ENCODE data around the gene RNF215. TPM values are rescaled to one million over a fixed set of nuclear protein-coding genes. Genes with fewer than 3 reads are reported as not detected.

The RNF215 gene
- total and polyA plus RNA-seq, 8 donors = 6.0 to 13.9 (median 9.4) TPM

GRCh38 chr22:30414525-30415047 lies 27.4 kb upstream of the RNF215 start:
- no peak overlapping the region for H3K4me3 ChIP-seq
- no peak for TF ChIP-seq CTCF (IDR thresholded peaks at IDR 0.05)
- peaks cover 0 to 4% (median 0%) of the 10 kb centered on the region in 3 donors for H3K36me3 ChIP-seq
- H3K27ac ChIP-seq = no peak overlapping the region
- no peak for FAIRE-seq
- H3K4me1 ChIP-seq = peaks cover 0 to 8% (median 0%) of the 10 kb centered on the region in 3 donors
- intact Hi-C loops (cut with DNase I) = no loop called here
- ATAC-seq = no peak
- H3K9me3 ChIP-seq = no peaks in the 10 kb centered on the region
- H3K27me3 ChIP-seq = no peaks in the 10 kb centered on the region
- WGBS, 2 donors = 91 to 93% methylated on average over 4 of the region's 4 CpGs
- no peak for DNase-seq

- Histone ChIP-seq H3K4me1 (peaks cover 0 to 4% (median 0%) of the 10 kb centered on the region in 3 donors), H3K36me3 (peaks cover 0 to 4% (median 0%) of the 10 kb centered on the region in 3 donors), H3K4me3 (no peak overlapping the region), H3K27me3 (no peaks in the 10 kb centered on the region), H3K9me3 (no peaks in the 10 kb centered on the region), H3K27ac (no peak overlapping the region)
- TF ChIP-seq CTCF (IDR thresholded peaks at IDR 0.05) = no peak
- DNase-seq (no peak), ATAC-seq (no peak), FAIRE-seq (no peak)
- intact Hi-C loops (cut with DNase I) = no loop called here
- WGBS, 2 donors = 88% methylated on average over 5 of the region's 5 CpGs
Measured at GRCh38 chr22:30413745-30414524, 26.7 kb upstream of the RNF215 start.

GRCh38 chr22:30413001-30413400 lies 25.8 kb upstream of the RNF215 start:
- DNase-seq (no peak), FAIRE-seq (no peak), ATAC-seq (no peak)
- Histone ChIP-seq H3K27me3 (no peaks in the 10 kb centered on the region), H3K9me3 (no peaks in the 10 kb centered on the region), H3K4me3 (no peak overlapping the region), H3K4me1 (no peaks in the 10 kb centered on the region), H3K27ac (no peak overlapping the region), H3K36me3 (peaks cover 0 to 4% (median 0%) of the 10 kb centered on the region in 3 donors)
- WGBS, 2 donors = 90 to 93% methylated on average over 4 of the region's 4 CpGs
- TF ChIP-seq CTCF (IDR thresholded peaks at IDR 0.05) = no peak
- intact Hi-C loops (cut with DNase I) = no loop called here

- Histone ChIP-seq H3K9me3 (no peaks in the 10 kb centered on the region), H3K4me3 (no peak overlapping the region), H3K36me3 (peaks cover 0 to 4% (median 0%) of the 10 kb centered on the region in 3 donors), H3K4me1 (no peaks in the 10 kb centered on the region), H3K27ac (no peak overlapping the region), H3K27me3 (no peaks in the 10 kb centered on the region)
- ATAC-seq = no peak
- DNase-seq = no peak
- FAIRE-seq = no peak
- TF ChIP-seq CTCF (IDR thresholded peaks at IDR 0.05) = no peak
- intact Hi-C loops (cut with DNase I) = no loop called here
- 90 to 93% methylated on average over 3 of the region's 3 CpGs for WGBS, 2 donors
Measured at GRCh38 chr22:30411780-30412179, 24.6 kb upstream of the RNF215 start.
